ENCODE results near the gene LAMA1.

The LAMA1 gene

DNA sequence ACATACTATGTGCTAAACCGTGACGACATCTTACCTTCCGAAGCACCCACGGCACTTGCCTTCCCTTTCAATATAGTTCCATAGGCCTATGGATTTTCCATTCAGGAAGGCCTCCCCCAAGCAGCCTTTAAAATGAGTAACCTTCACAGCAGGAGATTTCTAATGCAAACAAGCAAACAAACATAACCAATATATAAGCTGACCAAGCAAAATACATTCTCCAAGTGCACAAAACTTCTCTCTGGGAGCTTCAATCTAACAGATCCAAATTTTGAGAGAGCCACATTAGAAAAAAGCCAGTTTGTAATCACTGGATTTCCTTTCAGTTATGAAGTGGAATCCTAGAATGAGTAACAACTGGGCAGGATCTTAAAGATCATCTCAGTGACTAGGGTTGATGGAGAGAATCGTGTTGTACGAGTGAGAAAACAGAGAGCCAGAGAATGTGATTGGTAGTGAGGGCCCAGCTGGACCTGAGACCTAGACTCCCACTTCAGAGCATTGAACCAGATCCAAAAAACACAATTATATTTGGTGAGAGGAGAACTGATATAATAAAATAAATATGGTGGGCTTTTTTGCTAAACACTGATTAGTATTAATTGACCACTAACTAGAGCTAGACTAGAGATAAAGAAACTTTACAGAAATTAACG is 145.6 kb downstream of the LAMA1 start:
- Histone ChIP-seq H3K4me2 (ENCODE audit: low read depth, low read length) (no peak overlapping the region), H4K20me1 (ENCODE audit: insufficient read depth, low read length) (no peaks in the 10 kb centered on the region), H3K9me3 (replicated peaks; ENCODE audit: insufficient read depth, low read length) (no peaks in the 10 kb centered on the region), H3K9me2 (replicated peaks; ENCODE audit: insufficient read depth, low read length) (no peaks in the 10 kb centered on the region), H3K4me3 (ENCODE audit: low read length) (no peak overlapping the region), H3K79me2 (ENCODE audit: low read length) (no peaks in the 10 kb centered on the region), H3F3A (ENCODE audit: insufficient read depth, low read length) (no peaks in the 10 kb centered on the region), H3K4me1 (ENCODE audit: low read length) (no peaks in the 10 kb centered on the region), H3K27me3 (replicated peaks; ENCODE audit: insufficient read depth, low read length) (no peaks in the 10 kb centered on the region), H3K36me3 (replicated peaks; ENCODE audit: insufficient read depth, low read length) (no peaks in the 10 kb centered on the region), H3K9ac (ENCODE audit: low read length) (no peak overlapping the region), H2AFZ (ENCODE audit: low read length) (no peak overlapping the region), H3K27ac (ENCODE audit: low read length) (no peak overlapping the region)
- DNase-seq: no peak
- TF ChIP-seq, protein P1, sequence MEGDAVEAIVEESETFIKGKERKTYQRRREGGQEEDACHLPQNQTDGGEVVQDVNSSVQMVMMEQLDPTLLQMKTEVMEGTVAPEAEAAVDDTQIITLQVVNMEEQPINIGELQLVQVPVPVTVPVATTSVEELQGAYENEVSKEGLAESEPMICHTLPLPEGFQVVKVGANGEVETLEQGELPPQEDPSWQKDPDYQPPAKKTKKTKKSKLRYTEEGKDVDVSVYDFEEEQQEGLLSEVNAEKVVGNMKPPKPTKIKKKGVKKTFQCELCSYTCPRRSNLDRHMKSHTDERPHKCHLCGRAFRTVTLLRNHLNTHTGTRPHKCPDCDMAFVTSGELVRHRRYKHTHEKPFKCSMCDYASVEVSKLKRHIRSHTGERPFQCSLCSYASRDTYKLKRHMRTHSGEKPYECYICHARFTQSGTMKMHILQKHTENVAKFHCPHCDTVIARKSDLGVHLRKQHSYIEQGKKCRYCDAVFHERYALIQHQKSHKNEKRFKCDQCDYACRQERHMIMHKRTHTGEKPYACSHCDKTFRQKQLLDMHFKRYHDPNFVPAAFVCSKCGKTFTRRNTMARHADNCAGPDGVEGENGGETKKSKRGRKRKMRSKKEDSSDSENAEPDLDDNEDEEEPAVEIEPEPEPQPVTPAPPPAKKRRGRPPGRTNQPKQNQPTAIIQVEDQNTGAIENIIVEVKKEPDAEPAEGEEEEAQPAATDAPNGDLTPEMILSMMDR (IDR thresholded peaks at IDR 0.05; ENCODE audit: low read length): no peak
- TF ChIP-seq EZH2phosphoT487 (IDR thresholded peaks at IDR 0.05; ENCODE audit: low read length) (no peak), EZH2 (optimal IDR thresholded peaks at IDR 0.05; ENCODE audit: low read depth, low read length) (no peak)

- H4K20me1 ChIP-seq (ENCODE audit: insufficient read depth, low read length): no peaks in the 10 kb centered on the region
- no peak overlapping the region for H3K9ac ChIP-seq (ENCODE audit: low read length)
- no peaks in the 10 kb centered on the region for H3K4me1 ChIP-seq (ENCODE audit: low read length)
- H2AFZ ChIP-seq (ENCODE audit: low read length): no peak overlapping the region
- no peak overlapping the region for H3K4me3 ChIP-seq (ENCODE audit: low read length)
- TF ChIP-seq, protein P1 (IDR thresholded peaks at IDR 0.05; ENCODE audit: low read length): no peak
- TF ChIP-seq EZH2phosphoT487 (IDR thresholded peaks at IDR 0.05; ENCODE audit: low read length): no peak
- TF ChIP-seq EZH2 (optimal IDR thresholded peaks at IDR 0.05; ENCODE audit: low read depth, low read length): no peak
- H3K27me3 ChIP-seq (replicated peaks; ENCODE audit: insufficient read depth, low read length): no peaks in the 10 kb centered on the region
- H3K9me3 ChIP-seq (replicated peaks; ENCODE audit: insufficient read depth, low read length): no peaks in the 10 kb centered on the region
- no peak for DNase-seq
- H3K4me2 ChIP-seq (ENCODE audit: low read depth, low read length): no peak overlapping the region
- no peaks in the 10 kb centered on the region for H3K79me2 ChIP-seq (ENCODE audit: low read length)
- H3F3A ChIP-seq (ENCODE audit: insufficient read depth, low read length): no peaks in the 10 kb centered on the region
- no peak overlapping the region for H3K27ac ChIP-seq (ENCODE audit: low read length)
- H3K36me3 ChIP-seq (replicated peaks; ENCODE audit: insufficient read depth, low read length): no peaks in the 10 kb centered on the region
- H3K9me2 ChIP-seq (replicated peaks; ENCODE audit: insufficient read depth, low read length): no peaks in the 10 kb centered on the region
These were observed 154.0 kb downstream of the LAMA1 start for GRCh38 chr18:6963452-6964097.

DNA sequence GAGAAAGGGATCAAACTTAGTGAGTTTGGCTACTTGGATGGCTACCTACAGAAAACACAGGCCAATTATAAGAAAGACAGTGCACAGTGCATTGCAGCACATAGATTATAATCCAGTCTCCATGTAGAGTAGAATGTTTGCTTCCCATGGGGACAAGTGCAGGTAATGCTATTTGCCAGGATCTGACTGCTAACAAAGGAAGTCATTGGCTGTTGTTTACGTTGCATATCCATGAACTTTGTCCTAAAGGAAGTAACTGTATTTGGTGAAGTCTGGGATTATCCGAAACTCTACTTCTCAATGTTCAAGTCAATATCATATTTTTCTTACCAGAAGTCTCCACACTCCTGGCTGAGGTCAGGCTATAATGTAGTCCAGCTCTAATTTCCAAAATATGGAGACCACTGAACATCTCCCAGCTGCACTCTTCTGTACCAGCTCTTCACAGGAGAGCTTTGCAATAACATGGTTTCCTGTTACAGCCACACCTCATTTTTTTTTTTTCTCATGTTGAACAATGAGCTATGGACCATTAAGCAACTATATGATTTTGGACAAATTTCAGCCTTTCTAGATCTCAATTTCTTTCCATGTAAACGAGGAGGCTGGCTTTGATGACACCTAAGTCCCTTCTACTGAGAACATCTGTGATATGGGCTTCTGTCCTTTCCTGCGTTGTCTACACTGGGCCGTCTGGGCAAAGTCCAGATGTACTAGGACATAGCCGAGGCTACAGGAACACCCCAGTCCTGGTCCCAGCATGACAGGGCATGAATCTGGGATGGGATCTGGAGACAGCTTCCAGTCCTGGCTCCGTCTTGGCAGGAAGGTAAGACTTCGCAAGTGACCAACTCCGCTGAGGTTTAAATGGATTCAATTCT is 154.8 kb downstream of the LAMA1 start:
- H3K4me1 ChIP-seq (ENCODE audit: low read length): no peaks in the 10 kb centered on the region
- H3K4me2 ChIP-seq (ENCODE audit: low read depth, low read length): no peak overlapping the region
- no peaks in the 10 kb centered on the region for H4K20me1 ChIP-seq (ENCODE audit: insufficient read depth, low read length)
- H3F3A ChIP-seq (ENCODE audit: insufficient read depth, low read length): no peaks in the 10 kb centered on the region
- no peaks in the 10 kb centered on the region for H3K9me2 ChIP-seq (replicated peaks; ENCODE audit: insufficient read depth, low read length)
- no peaks in the 10 kb centered on the region for H3K9me3 ChIP-seq (replicated peaks; ENCODE audit: insufficient read depth, low read length)
- no peak overlapping the region for H3K9ac ChIP-seq (ENCODE audit: low read length)
- H2AFZ ChIP-seq (ENCODE audit: low read length): no peak overlapping the region
- no peak for TF ChIP-seq EZH2phosphoT487 (IDR thresholded peaks at IDR 0.05; ENCODE audit: low read length)
- TF ChIP-seq, protein P1 (IDR thresholded peaks at IDR 0.05; ENCODE audit: low read length): no peak
- no peak for TF ChIP-seq EZH2 (optimal IDR thresholded peaks at IDR 0.05; ENCODE audit: low read depth, low read length)
- no peaks in the 10 kb centered on the region for H3K27me3 ChIP-seq (replicated peaks; ENCODE audit: insufficient read depth, low read length)
- H3K36me3 ChIP-seq (replicated peaks; ENCODE audit: insufficient read depth, low read length): no peaks in the 10 kb centered on the region
- H3K4me3 ChIP-seq (ENCODE audit: low read length): no peak overlapping the region
- DNase-seq: no peak
- H3K79me2 ChIP-seq (ENCODE audit: low read length): no peaks in the 10 kb centered on the region
- no peak overlapping the region for H3K27ac ChIP-seq (ENCODE audit: low read length)

Data from MM.1S (cell line).